Activated CD4-positive, CD25-positive, alpha-beta regulatory T cell (primary cell): ENCODE measurements around the gene MBD5.
"Not testable (repeated sequence)": the region's sequence is repeated elsewhere in the genome, so short reads cannot be mapped to it uniquely, and the experiment has no call there.

Source experiments
- DNase-seq, 4 experiments: peaks; one replicate each; lab custom pipeline; 2025; lab: John Stamatoyannopoulos, UW

MBD5 gene

DNA sequence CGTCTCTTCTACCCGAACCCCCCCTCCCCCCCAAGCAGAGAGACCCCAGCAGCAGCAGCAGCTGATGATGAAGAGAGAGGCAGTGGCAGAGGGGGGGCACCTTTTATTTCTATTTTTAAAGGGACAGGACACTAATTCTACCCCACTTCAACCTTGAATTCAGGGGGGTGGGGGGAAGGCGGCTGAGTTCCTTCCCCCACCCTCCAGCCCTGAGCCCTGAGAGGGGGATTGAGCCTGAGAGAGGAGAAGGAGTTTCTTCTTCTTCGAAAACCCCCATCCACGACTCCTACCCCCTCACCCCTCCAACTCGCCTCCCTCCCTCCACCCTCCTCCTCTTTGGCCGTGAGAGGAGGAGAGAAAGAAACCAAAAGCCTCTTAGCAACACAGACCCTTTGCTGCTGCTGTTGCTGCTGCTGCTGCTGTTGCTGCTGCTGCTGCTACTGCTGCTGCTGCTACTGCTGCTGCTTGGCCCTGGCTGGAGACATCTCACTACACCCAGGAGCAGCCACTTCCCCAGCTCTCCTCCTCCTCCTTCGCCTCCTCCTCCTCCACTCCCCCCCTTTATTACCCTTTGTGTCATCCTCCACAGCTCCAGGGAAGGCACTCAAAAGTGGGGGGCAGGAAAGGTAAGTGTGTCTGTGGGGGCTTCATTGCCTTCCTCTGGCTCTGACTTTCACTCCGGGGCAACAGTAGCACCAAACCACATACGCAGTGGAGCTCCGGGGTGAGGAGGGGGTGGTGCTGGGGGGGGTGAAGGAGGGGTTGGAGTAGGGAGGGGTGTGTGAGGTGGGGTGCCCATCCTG is at the start of gene MBD5:
TSS of gene MBD5 (plus strand) at position 33 of the 803 bp plus-strand sequence.
- DNase-seq, result peak in 3 of 4 experiments; percentile 26 to 51 (median 41)

DNA sequence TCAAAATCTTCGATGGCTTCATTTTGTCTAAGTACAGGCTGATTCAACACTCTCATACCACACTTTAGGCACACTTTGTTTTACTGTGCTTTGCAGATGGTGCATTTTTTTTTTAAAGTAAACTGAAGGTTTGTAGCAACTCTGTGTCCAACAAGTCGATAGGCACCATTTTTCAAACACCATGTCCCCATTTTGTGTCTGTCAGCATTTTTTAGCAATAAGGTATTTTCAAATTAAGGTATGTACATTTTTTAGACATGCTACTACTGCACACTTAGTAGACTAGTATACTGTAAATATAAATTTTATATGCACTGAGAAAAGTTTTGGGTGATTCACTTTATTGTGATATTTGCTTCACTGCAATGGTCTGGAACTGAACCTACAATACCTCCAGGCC is 44.8 kb upstream of the MBD5 start:
- DNase-seq, result no peak

- DNase-seq, result no peak
Measured at GRCh38 chr2:147977679-147978078, 43.2 kb upstream of the MBD5 start.

DNA sequence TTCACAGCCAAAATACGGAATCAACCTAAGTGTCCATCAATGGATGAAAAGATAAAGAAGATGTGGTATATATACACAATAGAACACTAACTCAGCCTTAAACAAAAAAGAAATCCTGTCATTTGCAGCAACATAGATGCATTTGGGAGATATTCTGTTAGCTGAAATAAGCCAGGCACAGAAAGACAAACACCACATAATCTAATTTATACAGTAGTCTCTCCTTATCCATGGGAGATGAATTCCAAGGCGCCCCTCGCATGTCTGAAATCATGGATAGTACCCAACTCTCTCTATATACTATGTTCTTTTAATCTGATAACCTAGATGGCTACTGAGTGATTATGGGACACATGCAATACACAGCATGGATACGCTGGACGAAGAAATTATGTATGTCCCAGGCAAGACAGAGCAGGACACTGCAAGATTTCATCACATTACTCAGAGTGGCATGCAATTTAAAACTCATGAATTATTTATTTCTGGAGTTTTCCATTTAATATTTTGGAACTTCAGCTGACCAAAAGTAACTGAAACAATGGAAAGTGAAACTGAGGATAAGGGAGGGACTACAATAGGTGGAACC is 39.9 kb upstream of the MBD5 start:
- DNase-seq, result no peak

GRCh38 chr2:147989102-147989501 is 31.8 kb upstream of the MBD5 start:
- no peak for DNase-seq

DNA sequence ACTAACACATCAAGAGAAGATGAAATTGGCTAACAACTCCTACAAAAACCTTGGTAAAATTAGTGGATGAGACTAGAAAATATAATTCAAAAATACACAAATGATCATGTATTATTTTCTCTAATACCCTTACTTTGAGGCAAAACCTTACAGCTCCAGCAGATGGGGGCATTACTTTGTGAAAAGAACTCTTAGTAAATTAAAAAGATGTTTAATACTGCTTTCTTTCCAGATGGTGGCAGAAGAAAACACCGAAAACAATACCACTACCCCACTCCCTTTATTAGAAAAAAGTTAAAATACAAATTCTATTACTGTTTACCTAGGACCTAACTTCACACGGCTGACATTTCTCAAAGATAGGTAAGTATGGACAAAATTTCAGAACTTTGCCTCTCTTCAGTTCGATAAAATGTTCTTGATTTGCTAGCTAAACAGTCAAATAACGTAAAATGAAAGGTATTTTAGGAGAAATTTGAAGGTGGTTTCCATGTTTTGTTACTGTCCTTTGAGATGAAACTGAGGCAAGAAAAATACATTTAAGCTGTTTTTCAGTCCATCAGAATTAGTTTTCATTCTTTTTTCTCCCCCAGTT is 31.0 kb upstream of the MBD5 start:
- DNase-seq, result peak in 1 of 4 experiments; percentile 1

GRCh38 chr2:147994965-147995364 is 25.9 kb upstream of the MBD5 start:
- not testable (repeated sequence) for DNase-seq

- no peak for DNase-seq
Measured at GRCh38 chr2:147996828-147997227, 24.1 kb upstream of the MBD5 start.

DNA sequence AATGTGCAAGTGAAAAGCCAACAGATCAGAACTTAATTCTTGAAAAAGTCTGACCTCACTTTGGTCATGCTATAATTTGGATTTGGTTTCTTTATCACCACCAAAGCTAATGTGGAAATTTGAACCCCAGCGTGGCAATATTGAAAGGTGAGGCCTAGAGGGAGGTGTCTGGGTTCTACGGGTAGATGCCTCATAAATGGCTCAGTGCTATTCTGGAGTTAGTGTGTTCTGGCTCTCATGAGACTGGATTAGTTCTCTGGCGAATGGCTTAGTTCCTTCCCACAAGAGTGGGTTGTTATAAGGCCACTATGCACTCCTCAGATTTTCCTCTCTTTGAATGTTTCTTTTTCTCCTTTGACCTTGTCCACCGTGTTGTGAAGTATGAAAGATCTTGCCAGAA is 22.7 kb upstream of the MBD5 start:
- no peak for DNase-seq

GRCh38 chr2:147999126-147999525 is 21.8 kb upstream of the MBD5 start:
- DNase-seq, result no peak

DNA sequence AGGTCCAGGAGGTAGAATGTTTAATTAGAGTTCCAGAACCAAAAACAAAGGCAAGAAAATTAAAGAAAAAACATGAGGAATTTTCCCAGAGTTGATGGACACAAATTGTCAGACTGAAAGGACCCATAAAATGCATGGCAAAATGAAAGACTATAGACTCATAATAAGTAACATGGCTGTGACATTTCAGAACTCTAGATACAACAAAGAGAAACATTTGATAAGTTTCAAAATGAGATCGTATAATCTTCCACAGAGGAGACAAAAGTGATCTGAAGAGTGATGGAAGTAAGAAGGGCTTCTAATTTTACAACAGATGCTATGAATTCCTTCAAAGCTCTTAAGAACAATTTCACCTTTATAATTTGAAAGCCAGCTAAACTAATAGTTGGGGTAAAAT is 20.8 kb upstream of the MBD5 start:
- DNase-seq, result no peak

DNA sequence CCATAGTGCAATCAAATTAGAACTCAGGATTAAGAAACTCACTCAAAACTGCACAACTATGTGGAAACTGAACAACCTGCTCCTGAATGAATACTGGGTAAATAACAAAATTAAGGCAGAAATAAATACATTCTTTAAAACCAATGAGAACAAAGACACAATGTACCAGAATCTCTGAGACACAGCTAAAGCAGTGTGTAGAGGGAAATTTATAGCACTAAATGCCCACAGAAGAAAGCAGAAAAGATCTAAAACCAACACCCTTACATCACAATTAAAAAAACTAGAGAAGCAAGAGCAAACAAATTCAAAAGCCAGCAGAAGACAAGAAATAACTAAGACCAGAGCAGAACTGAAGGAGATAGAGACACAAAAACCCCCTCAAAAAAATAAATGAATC is 18.5 kb upstream of the MBD5 start:
- DNase-seq, result not testable (repeated sequence)

GRCh38 chr2:148006249-148007007 is 14.5 kb upstream of the MBD5 start:
- no peak for DNase-seq

- DNase-seq, result no peak
Measured at GRCh38 chr2:148007219-148007900, 13.5 kb upstream of the MBD5 start.

DNA sequence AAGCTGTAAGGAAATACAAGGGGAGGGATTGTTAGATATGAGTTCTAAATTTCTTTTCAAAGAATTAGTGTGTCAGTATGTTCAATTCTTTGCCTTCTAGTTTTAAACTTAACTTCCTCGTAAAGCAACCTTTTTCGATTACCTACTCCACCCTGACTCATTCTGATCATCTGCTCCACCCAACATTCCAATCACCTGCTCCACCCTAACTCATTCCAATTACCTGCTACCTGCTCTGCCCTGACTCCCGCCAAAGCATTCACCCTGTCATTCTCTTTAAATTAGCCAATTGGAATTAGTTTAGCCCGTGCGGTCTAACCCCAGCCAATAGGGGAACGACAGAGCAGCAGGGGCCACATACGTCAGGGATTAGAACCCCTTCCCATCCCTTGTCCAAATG is 12.5 kb upstream of the MBD5 start:
- DNase-seq, result not testable (repeated sequence)

GRCh38 chr2:148013876-148014275 is 7.0 kb upstream of the MBD5 start:
- no peak for DNase-seq

DNA sequence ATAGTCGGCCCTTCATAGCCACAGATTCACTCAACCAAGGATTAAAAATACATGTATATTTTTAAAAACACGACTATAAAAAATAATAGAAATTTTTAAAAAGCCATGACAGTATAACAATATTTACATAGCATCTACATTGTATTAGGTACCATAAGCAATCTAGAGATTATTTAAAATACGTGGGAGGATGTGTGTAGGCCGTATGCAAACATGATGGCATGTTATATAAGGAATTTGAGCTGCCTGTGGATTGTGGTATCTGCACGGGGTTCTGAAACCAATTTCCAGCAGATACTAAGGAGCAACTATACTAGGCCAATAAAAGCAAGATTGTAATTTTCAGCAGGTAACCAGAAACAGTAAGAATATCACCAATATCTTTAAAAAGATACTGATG is 6.3 kb upstream of the MBD5 start:
- no peak for DNase-seq

DNA sequence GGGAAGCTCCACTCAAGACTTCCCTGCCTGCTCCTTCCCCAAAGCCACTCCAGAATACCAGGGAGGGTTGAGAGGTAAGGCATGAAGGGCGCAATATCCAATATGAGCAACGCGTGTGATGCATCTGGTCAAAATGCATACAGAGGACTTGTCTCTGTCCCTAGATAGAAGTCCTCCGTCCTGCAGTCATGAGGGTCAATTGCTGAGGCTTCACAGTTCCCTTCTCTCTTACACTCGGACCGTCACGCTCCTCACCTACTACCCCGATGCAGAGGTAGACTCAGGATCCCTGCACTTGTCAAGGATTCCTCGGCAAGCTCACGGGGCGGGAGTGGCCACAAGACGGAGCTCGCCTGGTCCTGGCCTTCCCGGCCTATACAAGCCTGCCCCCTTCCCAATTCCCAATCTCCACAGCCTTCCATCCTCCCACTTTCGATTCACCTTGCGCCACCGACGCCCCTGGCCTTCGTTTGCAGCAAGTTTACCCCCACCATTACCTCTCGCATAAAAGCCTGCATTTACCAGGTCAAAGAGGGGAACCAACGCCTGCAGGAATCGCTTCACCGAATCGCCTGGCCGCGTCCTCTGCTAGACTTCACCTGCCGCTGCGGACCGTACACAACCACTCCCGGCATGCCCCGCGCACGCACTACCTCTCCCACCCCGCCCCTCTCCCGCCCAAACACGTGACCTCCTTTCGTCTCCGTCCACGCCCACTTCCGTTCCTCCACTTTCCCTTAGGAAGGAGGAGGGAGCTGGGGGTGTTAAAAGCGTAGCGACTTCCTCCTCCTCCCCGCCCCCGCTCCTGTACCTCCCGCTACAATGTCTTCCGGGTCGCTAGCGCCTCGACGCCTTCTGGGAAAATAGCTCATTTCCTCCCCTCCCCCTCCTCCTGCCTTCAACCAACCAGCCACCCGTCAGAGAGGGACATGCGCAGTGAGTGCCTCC is 506 bp upstream of the MBD5 start, which contains the start of gene ORC4:
TSS of gene ORC4 (minus strand) at position 627 of the 948 bp plus-strand sequence. CDS start 44,779 bp downstream, outside the sequence.
- peak; percentile 93 to 97 (median 94) for DNase-seq

GRCh38 chr2:148021886-148022285 is 995 bp downstream of the MBD5 start:
- DNase-seq, result no peak

- no peak for DNase-seq
Measured at GRCh38 chr2:148022351-148022750, 1.5 kb downstream of the MBD5 start.

GRCh38 chr2:148022882-148023281 is 2.0 kb downstream of the MBD5 start:
- no peak for DNase-seq
